HG02938 (cell line): Measurements from ENCODE around the gene HDAC2.
"Not testable (repeated sequence)": the region's sequence is repeated elsewhere in the genome, so short reads cannot be mapped to it uniquely, and the experiment has no call there.

Source experiments
- ATAC-seq: cut with Tn5 transposase; IDR thresholded peaks from one replicate; pipeline ENCODE4 v1.9.1; 2021; ENCODE audit warnings: mild to moderate bottlenecking, moderate library complexity; ENCODE audit not compliant: unreplicated experiment

HDAC2 gene

GRCh38 chr6:113976806-113977205, 5.9 kb upstream of the HDAC2 start:
- no peak for ATAC-seq

GRCh38 chr6:113971741-113972140, 793 bp upstream of the HDAC2 start:
- no peak for ATAC-seq

GRCh38 chr6:113969888-113970804, 802 bp downstream of the HDAC2 start:
- peak; percentile 36 for ATAC-seq

- ATAC-seq: no peak
These were observed 2.5 kb downstream of the HDAC2 start for GRCh38 chr6:113968472-113968871.

GRCh38 chr6:113967777-113968176, 3.2 kb downstream of the HDAC2 start:
- no peak for ATAC-seq

- peak; percentile 64 for ATAC-seq
These were observed 10.2 kb downstream of the HDAC2 start for GRCh38 chr6:113960795-113961194.

GRCh38 chr6:113959235-113959634, 11.7 kb downstream of the HDAC2 start:
- no peak for ATAC-seq

GRCh38 chr6:113954653-113955052, 16.3 kb downstream of the HDAC2 start:
- no peak for ATAC-seq

GRCh38 chr6:113953346-113953745, 17.6 kb downstream of the HDAC2 start:
- ATAC-seq: no peak

GRCh38 chr6:113949499-113949898, 21.4 kb downstream of the HDAC2 start:
- no peak for ATAC-seq

- ATAC-seq: no peak
These were observed 26.2 kb downstream of the HDAC2 start for GRCh38 chr6:113944701-113945100.

- ATAC-seq: no peak
These were observed 31.1 kb downstream of the HDAC2 start for GRCh38 chr6:113939825-113940224.

- peak; percentile 90 for ATAC-seq
These were observed 34.6 kb downstream of the HDAC2 start for GRCh38 chr6:113936093-113936934.

- no peak for ATAC-seq
These were observed 36.8 kb downstream of the HDAC2 start for GRCh38 chr6:113934101-113934500.

- ATAC-seq: not testable (repeated sequence)
These were observed 39.0 kb downstream of the HDAC2 start for GRCh38 chr6:113931907-113932306.

GRCh38 chr6:113930183-113930582, 40.8 kb downstream of the HDAC2 start:
- no peak for ATAC-seq

GRCh38 chr6:113927001-113927400, 43.9 kb downstream of the HDAC2 start:
- no peak for ATAC-seq

GRCh38 chr6:113925378-113925777, 45.6 kb downstream of the HDAC2 start:
- ATAC-seq: no peak

GRCh38 chr6:113924312-113924723, 46.6 kb downstream of the HDAC2 start:
- ATAC-seq: no peak

GRCh38 chr6:113923526-113923925, 47.4 kb downstream of the HDAC2 start:
- no peak for ATAC-seq

GRCh38 chr6:113921299-113921904, 49.5 kb downstream of the HDAC2 start:
- ATAC-seq: no peak
